NK-92 treated with Interleukin-12 subunit alpha and Interleukin-12 subunit beta, amount 100 ng/mL, for 24 hours (cell line): ENCODE results near the gene VAV2.
"Not testable (repeated sequence)": the region's sequence is repeated elsewhere in the genome, so short reads cannot be mapped to it uniquely, and the experiment has no call there.

Experiments
- DNase-seq: peaks from one replicate; lab custom pipeline; 2025; lab: John Stamatoyannopoulos, UW

The VAV2 gene

DNA sequence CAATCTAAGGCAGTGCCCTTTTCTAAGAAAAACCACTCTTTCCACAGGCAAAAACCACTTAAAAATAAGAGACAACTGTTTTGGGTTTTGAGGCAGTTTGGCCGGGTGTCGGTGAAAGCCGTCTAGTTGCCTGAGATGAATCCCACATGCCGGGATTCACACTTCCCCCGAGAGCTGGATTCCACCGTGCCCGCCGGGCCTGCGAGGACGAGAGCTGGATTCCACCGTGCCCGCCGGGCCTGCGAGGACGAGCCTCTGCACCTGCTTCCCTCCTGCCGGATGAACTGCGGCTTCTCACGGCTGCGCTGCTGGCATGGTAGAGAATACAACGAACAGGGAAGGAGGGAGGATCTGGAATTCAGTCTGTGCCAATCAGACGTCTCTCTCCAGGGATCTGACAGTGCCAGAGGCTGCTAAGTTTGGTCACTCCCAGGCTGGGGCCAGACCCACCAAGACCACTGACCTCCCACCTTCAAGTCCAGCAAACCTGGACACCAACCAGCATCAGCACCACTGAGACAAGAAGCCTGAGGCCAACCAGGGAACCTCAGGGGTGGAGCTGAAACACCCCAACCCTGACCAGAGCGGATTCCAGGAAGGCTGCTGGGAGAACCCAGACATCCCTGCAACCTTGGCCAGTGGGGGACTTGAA, 23.0 kb downstream of the VAV2 start:
- DNase-seq = no peak

DNA sequence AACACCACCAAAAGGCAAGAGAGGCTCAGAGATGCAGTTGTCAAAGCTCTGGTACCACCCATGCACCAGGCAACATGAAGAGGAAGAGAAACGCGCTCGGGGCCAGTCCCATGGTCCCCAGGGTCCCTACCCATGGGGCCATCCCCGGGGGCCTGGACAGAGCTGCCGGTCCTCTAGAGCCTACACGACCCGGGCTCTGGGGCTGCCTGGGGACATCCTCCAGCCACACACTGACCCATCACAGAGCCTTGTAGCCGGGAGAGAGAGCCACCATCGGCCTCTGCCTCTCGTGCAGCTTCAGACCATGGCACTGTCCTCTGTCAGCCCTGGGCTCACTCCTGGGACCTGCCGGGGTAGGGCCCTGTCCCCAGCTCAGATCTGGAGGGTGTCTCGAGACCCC, 23.7 kb downstream of the VAV2 start:
- DNase-seq = no peak

DNA sequence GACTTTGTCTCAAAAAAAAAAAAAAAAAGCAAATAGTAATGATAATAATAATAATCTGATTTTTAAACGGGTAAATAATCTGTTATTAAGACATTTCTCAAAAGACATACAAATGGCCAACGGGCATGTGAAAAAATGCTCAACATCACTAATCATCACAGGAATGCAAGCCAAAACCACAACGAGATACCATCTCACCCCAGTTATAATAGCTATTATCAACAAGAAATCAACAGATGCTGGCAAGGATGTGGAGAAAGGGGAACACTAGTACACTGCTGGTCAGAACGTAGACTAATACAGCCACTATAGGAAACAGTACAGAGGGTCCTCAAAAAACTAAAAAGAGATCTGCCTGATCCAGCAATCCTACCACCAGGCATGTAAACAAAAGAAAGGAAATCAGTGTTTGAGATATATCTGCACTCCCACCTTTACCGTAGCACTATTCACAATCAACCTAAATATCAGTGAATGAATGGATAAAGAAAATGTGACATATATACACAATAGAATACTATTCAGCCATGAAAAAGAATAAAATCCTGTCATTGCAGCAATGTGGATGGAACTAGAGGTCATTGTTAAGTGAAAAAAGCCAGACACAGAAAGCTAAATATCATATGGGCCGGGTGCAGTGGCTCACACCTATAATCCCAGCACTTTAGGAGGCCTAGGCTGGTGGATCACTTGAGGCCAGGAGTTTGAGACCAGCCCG, 24.9 kb downstream of the VAV2 start:
- DNase-seq = no peak

DNA sequence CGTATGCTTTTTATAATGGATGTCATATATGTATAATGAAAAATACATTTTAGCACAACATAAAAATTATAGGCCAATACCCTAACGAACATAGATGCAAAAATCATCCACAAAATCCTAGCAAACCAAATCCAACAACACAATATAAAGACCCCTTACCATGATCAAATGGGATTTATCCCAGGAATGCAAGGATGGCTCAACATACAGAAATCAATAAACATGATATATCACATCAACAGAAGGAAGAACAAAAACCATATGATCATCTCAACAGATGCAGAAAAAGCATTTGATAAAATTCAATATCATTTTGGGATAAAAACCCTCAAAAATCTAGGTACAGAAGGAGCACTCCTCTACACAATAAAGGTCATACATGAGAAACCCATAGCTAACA, 27.7 kb downstream of the VAV2 start:
- DNase-seq = no peak

DNA sequence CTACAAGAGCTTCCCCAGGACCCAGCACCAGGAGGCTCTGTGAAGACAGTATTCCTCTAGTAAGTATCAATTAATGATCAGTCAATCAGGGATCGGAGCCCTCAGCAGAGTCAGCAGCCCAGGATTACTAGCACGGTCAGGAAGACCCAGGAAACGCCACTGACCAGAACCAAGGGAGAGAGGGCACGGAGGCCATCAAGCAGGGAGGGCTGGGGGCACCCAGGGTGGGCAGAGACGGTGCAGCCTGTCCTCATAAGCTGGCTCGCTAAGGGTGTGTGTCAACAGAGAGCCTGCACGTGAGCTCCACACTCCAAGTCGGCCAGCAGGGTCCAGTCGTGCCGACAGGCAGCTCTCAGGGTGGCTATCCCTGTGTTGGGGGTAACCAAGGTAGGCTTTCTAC, 29.0 kb downstream of the VAV2 start:
- no peak for DNase-seq

DNA sequence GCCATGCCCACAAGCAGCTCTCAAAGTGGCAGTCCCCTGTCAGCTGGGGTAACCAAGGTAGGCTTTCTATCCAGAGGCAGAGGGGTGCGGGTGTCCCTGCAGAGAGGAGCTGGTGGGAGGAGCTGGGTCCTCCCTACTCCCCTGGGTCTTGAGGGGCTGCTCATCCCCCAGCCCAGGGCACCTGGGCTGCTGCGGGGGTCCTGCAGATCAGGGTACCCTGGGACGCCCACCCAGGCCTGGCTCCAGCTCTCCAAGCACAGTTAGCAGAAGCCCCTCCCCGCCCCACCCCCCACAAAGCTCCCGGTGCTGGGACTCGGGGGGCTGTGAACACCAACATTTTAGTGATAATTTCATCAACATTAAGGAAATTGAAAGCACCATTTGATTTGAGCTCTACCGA, 29.8 kb downstream of the VAV2 start:
- no peak for DNase-seq

DNA sequence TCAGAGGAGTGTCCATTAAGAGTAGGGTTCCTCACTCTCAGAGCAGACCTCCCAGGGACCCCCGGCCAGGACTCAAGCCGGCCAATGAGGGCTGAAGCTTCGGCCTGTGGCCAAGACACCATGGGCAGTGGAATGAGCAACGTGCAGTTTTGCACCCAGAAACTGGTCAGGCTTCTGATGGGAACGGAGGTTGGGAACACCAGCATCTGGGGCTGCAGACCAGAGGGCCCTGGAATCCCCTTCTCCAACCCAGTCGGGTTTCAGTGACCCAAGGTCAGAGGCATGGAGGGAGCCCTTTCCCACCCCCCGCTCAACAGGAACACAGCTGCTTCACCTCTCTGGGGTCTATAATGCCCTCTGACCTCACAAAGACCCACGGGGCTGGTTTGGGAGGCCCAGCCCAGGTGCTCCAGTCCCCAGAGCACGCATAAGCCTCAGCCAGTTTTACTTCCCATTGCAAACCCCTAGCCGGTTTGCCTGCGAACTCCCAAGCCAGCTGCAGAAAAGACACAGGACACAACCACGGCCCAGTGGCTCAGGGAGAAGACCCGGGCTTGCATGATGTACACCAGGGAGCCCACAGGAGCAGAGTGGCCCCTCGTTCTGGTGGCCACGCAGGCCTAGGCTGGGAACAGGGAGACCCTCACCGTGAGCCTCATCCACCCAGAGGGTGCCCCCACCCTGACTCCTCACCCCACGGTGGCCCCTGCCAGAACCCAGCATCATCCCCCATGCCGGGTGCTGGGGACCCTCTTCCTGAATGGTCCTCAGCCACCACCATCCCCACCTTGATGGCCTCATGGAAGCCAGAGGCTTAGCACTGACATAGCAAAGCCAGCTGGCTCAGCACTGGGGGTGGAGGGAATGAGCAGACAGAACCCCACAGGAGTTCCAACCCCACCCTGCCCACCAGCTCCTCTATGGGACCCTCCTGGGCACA, 30.6 kb downstream of the VAV2 start:
- DNase-seq = no peak

DNA sequence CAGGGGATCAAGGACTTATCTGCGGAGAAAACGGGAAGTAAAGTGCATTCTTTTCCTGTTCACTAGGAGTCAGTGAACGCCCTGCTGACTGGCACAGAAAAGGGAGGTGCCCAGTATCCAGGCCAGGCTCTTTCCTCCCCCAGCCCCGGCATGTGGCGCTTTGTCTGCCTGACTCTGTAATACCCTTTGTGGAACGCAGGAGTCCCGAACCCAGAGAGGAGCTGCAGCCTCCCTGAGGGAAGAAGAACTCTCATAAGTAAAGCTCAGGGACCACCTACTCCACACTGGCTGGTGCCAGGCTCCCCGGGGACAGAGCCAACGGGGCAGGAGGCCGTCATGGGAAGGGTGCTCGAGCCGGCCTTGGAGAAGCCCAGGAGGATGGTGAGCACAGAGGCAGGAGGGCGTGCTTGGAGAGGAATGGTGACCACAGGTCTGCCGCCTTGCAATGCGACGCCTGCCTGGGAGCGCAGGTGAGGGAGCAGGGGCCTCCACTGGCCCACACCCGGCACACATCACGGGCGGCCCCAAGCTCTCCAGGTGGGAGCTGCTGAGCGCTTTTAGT, 31.5 kb downstream of the VAV2 start:
- no peak for DNase-seq

DNA sequence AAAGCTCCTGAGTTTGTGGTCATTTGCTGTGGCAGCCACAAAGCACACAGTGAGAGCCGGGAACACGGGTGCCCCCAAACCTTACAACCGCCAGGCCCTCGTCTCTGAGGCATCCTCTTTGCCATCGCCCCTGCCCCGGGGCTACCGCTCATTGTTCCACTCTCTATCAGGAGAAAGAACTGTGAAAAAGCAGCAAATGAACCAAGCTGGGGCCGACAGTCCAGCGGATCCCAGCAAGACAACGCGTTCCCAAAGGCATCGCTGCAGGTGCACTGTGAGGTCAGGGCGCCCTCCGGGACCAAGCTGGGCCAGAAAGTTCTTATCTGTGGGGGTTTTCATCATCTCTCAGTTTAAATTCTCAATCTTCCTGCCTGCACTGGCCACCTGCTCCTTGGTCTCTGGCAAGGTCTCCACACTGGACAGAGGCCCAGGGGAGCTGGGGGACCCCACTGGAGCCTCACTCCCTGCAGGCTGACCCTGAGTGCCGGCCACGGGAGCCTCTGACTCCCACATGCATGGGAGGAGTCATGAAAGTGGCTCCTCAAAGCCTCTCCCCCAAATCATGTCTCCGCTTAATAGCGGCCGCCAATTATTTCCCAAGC, 32.1 kb downstream of the VAV2 start:
- DNase-seq = no peak

DNA sequence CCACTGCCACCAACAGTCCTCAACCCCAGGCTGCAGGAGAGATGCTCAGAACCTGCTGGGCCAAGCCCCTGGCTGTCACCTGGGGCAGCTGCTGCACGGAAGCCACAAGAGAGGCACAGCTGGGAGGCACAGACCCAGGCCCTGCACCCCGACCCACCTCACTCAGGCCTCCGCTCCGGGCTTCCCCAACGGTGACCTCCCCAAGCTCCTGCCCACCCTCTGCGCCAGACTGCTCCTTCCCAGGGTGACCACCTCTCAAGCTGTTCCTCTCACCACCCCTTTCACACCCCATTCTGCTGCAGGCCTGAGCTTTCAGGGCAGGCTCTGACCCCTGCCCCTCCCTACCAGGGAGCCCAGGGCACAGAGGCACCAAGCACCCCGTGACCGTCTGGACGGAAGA, 33.0 kb downstream of the VAV2 start:
- no peak for DNase-seq

DNA sequence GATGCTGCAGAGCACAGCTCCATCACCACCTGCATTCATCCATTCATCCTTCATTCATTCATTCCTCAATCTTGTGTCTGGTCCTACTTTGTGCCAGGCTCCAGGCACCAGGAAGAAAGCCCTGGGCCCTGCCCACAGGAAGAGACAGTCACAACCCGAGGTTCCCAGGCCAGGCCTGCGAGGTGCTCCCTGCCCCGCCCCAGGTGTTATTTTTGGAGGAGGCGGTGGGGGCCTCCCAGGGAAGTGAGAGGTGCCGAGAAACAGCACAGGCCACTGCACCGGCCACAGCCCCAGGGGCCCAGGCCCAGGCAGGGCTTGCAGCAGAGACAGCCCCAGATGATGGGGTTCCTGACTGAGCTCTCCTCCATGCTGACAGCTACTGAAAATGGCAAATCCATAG, 33.4 kb downstream of the VAV2 start:
- no peak for DNase-seq

DNA sequence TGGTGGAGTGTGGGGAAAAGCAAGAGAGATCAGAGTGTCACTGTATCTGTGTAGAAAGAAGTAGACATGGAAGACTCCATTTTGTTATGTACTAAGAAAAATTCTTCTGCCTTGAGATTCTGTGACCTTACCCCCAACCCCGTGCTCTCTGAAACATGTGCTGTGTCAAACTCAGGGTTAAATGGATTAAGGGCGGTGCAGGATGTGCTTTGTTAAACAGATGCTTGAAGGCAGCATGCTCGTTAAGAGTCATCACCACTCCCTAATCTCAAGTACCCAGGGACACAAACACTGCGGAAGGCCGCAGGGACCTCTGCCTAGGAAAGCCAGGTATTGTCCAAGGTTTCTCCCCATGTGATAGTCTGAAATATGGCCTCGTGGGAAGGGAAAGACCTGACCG, 34.4 kb downstream of the VAV2 start:
- not testable (repeated sequence) for DNase-seq

DNA sequence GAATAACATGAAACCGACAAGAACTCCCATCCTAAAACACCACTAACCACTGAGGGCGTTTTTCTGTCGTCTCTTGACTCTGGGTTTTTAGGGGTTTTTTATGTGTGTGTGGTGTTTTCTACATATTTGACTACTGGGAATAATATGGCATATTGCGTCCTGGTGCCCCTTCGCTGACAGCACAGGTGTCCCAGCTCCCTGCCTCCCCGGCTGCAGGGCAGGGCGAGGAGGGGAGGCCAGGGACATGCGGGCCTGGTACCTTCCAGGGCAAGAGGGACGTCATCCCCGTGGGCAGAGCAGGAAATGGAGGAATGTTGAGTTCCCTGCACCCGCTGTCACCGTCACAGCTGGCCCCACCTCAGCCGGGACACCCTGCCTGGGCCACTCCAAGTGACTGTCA, 34.8 kb downstream of the VAV2 start:
- no peak for DNase-seq

DNA sequence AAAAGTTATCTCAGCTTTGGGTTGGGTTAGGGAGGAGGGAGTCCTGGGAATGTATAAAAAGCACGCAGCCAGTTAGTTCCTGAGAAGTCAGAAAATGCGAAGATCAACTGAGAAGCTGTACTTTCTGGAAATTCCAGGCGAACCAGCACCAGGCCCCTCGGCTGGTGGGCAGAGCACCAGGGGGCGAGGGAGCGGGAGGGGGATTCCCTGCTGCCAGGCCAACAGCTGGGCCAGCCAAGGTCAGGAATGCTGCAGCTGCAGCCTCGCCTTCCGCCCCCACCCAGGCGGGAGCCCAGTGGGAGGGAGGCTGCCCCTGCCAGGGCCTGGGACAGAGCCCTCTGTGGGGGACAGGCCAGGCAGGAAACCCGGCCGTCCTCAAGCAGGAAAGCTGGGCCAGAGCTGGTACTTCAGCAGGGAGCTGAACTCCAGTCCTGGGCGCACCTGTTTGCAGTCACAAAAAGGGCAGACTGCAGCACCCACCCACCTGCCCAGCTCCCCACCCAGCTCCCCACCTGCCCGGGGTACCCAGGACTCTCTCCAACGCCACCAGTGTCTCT, 35.5 kb downstream of the VAV2 start:
- no peak for DNase-seq

DNA sequence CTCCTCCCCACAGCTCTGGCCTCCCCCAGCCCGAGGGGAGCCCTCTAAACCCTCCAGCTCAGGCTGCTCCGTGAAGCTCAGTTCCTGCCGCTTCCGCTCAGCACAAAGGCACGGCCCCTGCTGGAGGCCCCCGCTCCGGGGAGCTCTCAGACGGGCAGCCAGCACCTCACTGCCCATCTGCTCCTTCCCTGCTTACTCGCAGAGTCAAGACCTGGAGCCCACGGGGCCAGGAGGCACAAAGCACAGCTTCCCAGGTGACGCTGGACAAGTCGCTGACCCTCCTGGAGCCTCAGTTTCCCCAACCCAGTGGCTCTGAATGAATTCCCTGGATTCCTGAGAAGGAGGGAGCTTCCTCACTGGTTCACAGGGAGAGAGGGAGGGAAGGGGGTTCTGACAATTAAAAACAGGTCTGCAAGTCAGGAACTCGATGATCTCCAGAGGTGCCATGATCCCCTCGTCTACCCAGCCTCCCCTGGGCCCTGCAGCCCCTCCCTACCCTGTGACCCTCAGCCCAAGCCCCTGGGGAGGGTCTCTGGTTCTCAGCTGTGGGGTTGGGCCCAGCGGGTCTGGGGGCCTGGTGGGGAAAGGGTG, 36.2 kb downstream of the VAV2 start:
- no peak for DNase-seq

DNA sequence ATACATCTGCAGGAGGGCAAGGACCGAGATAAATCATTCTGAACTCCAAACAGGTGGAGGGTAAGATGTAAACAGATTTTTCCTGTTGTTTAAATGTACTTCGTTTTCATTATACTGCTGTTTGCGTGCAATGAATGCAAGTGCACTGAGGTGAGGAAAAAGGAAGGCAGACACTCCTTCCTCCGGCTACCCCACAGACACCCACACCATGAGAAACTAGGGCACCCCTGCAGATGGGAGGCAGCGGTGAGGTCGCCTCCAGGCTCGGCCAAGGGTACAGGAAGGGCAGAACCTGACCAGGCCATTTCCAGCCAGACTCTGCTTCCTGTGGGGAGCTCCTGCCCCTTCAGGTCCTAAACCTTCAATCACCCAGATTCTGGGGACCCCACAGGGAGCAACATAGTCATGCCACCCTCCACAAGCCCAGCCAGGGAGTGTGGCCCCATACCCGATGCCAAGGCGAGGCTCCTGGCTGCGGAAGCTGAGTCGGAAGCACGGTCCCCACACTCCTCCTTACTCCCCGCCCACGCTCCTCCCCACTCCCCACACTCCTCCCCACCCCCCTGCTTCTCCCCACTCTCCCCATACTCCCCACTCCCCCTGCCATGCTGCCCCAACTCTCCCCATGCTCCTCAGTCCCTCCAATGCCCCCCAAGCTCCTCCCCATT, 37.1 kb downstream of the VAV2 start:
- no peak for DNase-seq

DNA sequence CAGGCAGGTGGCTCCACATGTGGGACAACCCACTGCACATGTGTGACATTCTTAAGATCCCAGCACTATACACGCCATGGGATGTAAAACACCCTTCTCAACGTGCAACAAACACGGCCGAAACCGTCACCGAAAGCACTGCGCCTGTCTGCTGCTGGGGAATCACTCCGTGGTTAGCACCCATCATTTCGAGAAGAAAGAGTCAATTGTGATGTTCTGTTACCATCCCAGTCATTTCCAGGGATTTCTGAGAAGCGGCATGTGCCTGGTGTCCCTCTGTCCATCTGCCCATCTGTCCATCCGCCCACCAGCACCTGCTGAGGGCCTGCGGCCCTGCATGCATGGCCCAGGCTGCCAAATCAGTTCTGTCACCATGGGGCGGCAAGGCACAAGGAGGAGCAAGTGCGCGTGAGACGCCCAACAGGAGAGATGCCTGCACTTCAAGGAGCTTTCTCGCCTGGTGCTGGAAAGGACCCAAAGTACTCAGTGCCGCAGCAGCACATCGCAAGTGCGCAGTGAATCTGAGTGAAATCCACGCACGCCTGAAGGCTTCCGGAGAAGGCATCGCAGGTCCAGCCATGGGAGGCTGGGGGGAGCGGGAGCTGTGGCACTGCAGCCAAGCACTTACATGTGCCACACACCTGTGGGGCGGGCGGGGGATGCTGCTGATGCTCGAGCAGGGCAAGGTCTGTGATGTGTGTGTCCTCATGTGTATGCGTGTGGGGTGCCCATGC, 38.0 kb downstream of the VAV2 start:
- DNase-seq = no peak

DNA sequence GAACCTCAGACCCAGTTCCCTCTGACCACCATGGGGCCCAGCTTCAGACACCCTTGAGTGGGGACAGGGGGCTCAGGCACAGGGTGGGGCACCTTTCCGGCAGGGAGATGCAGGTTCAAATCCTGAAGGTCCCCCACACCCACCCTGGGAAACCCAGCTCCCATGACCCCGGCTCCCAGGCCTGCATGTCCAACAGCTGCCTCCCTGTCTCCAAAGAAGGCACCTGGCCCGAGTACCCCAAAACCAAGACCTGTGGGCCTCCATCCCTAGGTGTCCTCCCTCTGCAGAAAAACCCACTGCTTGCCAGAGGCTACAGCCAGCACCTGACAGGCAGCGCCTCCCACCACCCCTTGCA, 38.5 kb downstream of the VAV2 start:
- no peak for DNase-seq

DNA sequence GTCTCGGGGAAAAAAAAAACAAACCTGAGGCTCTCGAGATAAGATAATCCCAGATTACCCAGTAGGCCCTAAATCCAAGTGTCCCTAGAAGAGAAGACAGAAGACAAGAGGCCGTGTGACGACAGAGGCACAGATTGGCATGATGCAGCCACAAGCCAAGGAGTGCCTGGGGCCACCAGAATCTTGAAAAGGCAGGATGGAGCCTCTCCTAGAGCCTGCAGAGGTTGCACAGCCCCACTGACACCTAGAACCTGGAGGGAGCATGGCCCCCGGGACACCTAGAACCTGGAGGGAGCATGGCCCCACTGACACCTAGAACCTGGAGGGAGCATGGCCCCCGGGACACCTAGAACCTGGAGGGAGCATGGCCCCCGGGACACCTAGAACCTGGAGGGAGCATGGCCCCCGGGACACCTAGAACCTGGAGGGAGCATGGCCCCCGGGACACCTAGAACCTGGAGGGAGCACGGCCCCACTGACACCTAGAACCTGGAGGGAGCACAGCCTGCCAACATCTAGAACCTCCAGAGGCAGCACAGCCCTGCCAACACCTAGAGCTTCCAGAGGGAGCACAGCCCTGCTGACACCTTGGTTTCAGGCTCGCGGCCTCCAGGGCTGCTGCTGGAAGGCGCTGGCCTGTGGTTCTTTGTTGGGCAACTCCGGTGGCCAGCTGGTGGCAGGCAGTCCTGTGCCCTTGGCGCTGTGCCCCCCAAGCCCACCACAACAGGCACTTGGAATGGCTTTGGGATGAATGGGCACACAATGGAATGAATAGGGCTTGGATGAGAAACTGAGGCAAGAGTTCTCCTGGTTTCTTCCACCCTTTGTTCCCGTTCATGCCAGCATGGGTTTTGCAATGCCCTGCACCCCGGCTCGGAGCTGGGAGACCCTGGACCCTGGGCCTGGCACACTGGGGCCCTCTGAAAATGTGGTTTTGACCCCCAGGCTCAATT, 39.2 kb downstream of the VAV2 start:
- DNase-seq = no peak
